HEK293 (cell line): Measurements from ENCODE around the gene ADCK2.

ENCODE experiments used
- CTCF ChIA-PET: fragments of 350-600 bp; formaldehyde crosslinking; extraction: SDS; loops from one replicate; lab custom pipeline; 2021; ENCODE audit warnings: antibody characterized with exemption; lab: Yijun Ruan, JAX
- POLR2A ChIA-PET: fragments of 300-600 bp; formaldehyde crosslinking; extraction: SDS; loops from one replicate; lab custom pipeline; 2020; ENCODE audit warnings: antibody characterized with exemption, inconsistent platforms; lab: Yijun Ruan, JAX
- H3K27ac ChIP-seq: fragments of 200-500 bp; sonication (Bioruptor generic); 2 replicates; pipeline ENCODE4 v1.5.1; 2014; ENCODE audit warnings: low read depth, low read length, control low read depth, inconsistent platforms; ENCODE audit errors: extremely low read depth
- H3K36me3 ChIP-seq, 2 experiments: fragments of 200-500 bp in 1 of 2; sonication (Bioruptor generic) in 1 of 2; 1 replicate in 1 of 2; 2 replicates in 1 of 2; pipeline ENCODE4 v1.5.1; 2014 to 2017; ENCODE audit warnings: inconsistent platforms in 2 of 2, low read length in 2 of 2; ENCODE audit not compliant: control insufficient read depth in 2 of 2, insufficient read depth in 1 of 2
- H3K4me1 ChIP-seq: fragments of 200-500 bp; sonication (Bioruptor generic); 2 replicates; pipeline ENCODE4 v1.5.1; 2014; ENCODE audit warnings: mild to moderate bottlenecking, low read length, inconsistent platforms; ENCODE audit not compliant: control insufficient read depth, insufficient read depth
- H3K4me3 ChIP-seq: 2 replicates; pipeline ENCODE4 v1.5.1; 2011; ENCODE audit warnings: low read depth, mild to moderate bottlenecking, control low read depth, low read length, moderate library complexity
- H3K9me3 ChIP-seq: fragments of 200-500 bp; sonication (Bioruptor generic); 2 replicates; pipeline ENCODE4 v1.5.1; 2014; ENCODE audit warnings: low read depth, low read length, inconsistent platforms; ENCODE audit not compliant: control insufficient read depth, insufficient read depth
- HIC1 ChIP-seq: fragments of 450-650 bp; formaldehyde crosslinking; IDR thresholded peaks from 2 replicates; pipeline ENCODE4 v1.5.1; 2016; ENCODE audit warnings: missing biosample characterization, missing genetic modification characterization
- KLF17 ChIP-seq: fragments of 450-650 bp; formaldehyde crosslinking; IDR thresholded peaks from 2 replicates; pipeline ENCODE4 v1.5.1; 2016; ENCODE audit warnings: missing biosample characterization, missing genetic modification characterization
- PRDM4 ChIP-seq: fragments of 450-650 bp; formaldehyde crosslinking; IDR thresholded peaks from 2 replicates; pipeline ENCODE4 v1.5.1; 2017; ENCODE audit warnings: missing biosample characterization, missing genetic modification characterization
- ZBTB6 ChIP-seq: fragments of 450-650 bp; formaldehyde crosslinking; IDR thresholded peaks from 2 replicates; pipeline ENCODE4 v1.5.1; 2017; ENCODE audit warnings: missing biosample characterization, missing genetic modification characterization
- ZBTB8A ChIP-seq: fragments of 450-650 bp; formaldehyde crosslinking; IDR thresholded peaks from 2 replicates; pipeline ENCODE4 v1.5.1; 2016; ENCODE audit warnings: missing biosample characterization, missing genetic modification characterization
- ZNF175 ChIP-seq: fragments of 450-650 bp; formaldehyde crosslinking; IDR thresholded peaks from 2 replicates; pipeline ENCODE4 v1.5.1; 2016; ENCODE audit warnings: missing biosample characterization, missing genetic modification characterization
- ZNF311 ChIP-seq: fragments of 450-650 bp; formaldehyde crosslinking; IDR thresholded peaks from 2 replicates; pipeline ENCODE4 v1.5.1; 2017; ENCODE audit warnings: missing biosample characterization, missing genetic modification characterization, borderline replicate concordance
- ZNF324 ChIP-seq: fragments of 450-650 bp; formaldehyde crosslinking; IDR thresholded peaks from 2 replicates; pipeline ENCODE4 v1.5.1; 2016; ENCODE audit warnings: missing biosample characterization, missing genetic modification characterization
- ZNF521 ChIP-seq: fragments of 450-650 bp; formaldehyde crosslinking; IDR thresholded peaks from 2 replicates; pipeline ENCODE4 v1.5.1; 2017; ENCODE audit warnings: missing biosample characterization, mild to moderate bottlenecking, missing genetic modification characterization
- ZNF585B ChIP-seq: fragments of 450-650 bp; formaldehyde crosslinking; IDR thresholded peaks from 2 replicates; pipeline ENCODE4 v1.5.1; 2016; ENCODE audit warnings: missing biosample characterization, missing genetic modification characterization
- ZNF677 ChIP-seq: fragments of 450-650 bp; IDR thresholded peaks from 2 replicates; pipeline ENCODE4 v1.5.0; 2018; ENCODE audit warnings: missing biosample characterization, mild to moderate bottlenecking, missing genetic modification characterization, moderate library complexity
- ZNF785 ChIP-seq: fragments of 450-650 bp; formaldehyde crosslinking; IDR thresholded peaks from 2 replicates; pipeline ENCODE4 v1.5.1; 2016; ENCODE audit warnings: missing biosample characterization, missing genetic modification characterization
- TF ChIP-seq, protein P1 (sequence below): IDR thresholded peaks from 2 replicates; pipeline ENCODE4 v1.6.1; 2011; ENCODE audit warnings: mild to moderate bottlenecking, low read depth, low read length, borderline replicate concordance

Gene ADCK2

GRCh38 chr7:140702774-140703173 lies 30.0 kb downstream of the ADCK2 start:
- no peak overlapping the region for H3K27ac ChIP-seq
- H3K36me3 ChIP-seq = peaks cover 20 to 44% of the 10 kb centered on the region in 2 experiments
- no peak for TF ChIP-seq ZNF324 (tag by site-specific recombination)
- TF ChIP-seq ZNF521 (tag by site-specific recombination) = no peak
- TF ChIP-seq, protein P1, sequence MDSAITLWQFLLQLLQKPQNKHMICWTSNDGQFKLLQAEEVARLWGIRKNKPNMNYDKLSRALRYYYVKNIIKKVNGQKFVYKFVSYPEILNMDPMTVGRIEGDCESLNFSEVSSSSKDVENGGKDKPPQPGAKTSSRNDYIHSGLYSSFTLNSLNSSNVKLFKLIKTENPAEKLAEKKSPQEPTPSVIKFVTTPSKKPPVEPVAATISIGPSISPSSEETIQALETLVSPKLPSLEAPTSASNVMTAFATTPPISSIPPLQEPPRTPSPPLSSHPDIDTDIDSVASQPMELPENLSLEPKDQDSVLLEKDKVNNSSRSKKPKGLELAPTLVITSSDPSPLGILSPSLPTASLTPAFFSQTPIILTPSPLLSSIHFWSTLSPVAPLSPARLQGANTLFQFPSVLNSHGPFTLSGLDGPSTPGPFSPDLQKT = no peak
- TF ChIP-seq ZNF677 (tag by site-specific recombination) = no peak
- no peak for TF ChIP-seq ZNF585B (tag by site-specific recombination)
- no peak for TF ChIP-seq KLF17 (tag by site-specific recombination)
- no peak for TF ChIP-seq ZBTB8A (tag by site-specific recombination)
- TF ChIP-seq PRDM4 (tag by site-specific recombination) = no peak
- TF ChIP-seq, all 188 proteins: peak for 0
- H3K9me3 ChIP-seq = no peaks in the 10 kb centered on the region
- no peaks in the 10 kb centered on the region for H3K4me1 ChIP-seq
- CTCF ChIA-PET = interaction anchor here (0.6 to 0.7 kb wide), 2 partner anchors 41 to 186 kb away, joined by 3 to 4 read pairs; no protein-coding TSS in a partner anchor
- POLR2A ChIA-PET = no interaction called here
- H3K4me3 ChIP-seq = no peak overlapping the region

GRCh38 chr7:140704205-140704604 lies 31.5 kb downstream of the ADCK2 start:
- no peaks in the 10 kb centered on the region for H3K9me3 ChIP-seq
- POLR2A ChIA-PET = no interaction called here
- peaks cover 20 to 43% of the 10 kb centered on the region in 2 experiments for H3K36me3 ChIP-seq
- TF ChIP-seq ZNF785 (tag by site-specific recombination) (no peak), ZBTB8A (tag by site-specific recombination) (no peak), ZNF175 (tag by site-specific recombination) (no peak), ZBTB6 (no peak), ZNF311 (tag by site-specific recombination) (no peak)
- no peaks in the 10 kb centered on the region for H3K4me1 ChIP-seq
- no peak overlapping the region for H3K27ac ChIP-seq
- CTCF ChIA-PET = no interaction called here
- no peak overlapping the region for H3K4me3 ChIP-seq

GRCh38 chr7:140707132-140707531 lies 34.4 kb downstream of the ADCK2 start:
- H3K4me1 ChIP-seq = no peaks in the 10 kb centered on the region
- ChIA-PET POLR2A (no interaction called here), CTCF (no interaction called here)
- H3K4me3 ChIP-seq = no peak overlapping the region
- TF ChIP-seq HIC1 (tag by site-specific recombination) = no peak
- peaks cover 20 to 38% of the 10 kb centered on the region in 2 experiments for H3K36me3 ChIP-seq
- no peaks in the 10 kb centered on the region for H3K9me3 ChIP-seq
- H3K27ac ChIP-seq = no peak overlapping the region
